Germinal center (tissue), 1 donor: ENCODE data around the gene TSR1.
"Not testable (repeated sequence)": the region's sequence is repeated elsewhere in the genome, so short reads cannot be mapped to it uniquely, and the experiment has no call there.

Source experiments
- DNase-seq: peaks from one replicate; pipeline ENCODE4 v3.0.0; 2012; ENCODE audit warnings: mixed read lengths, low spot score

Gene TSR1

DNA sequence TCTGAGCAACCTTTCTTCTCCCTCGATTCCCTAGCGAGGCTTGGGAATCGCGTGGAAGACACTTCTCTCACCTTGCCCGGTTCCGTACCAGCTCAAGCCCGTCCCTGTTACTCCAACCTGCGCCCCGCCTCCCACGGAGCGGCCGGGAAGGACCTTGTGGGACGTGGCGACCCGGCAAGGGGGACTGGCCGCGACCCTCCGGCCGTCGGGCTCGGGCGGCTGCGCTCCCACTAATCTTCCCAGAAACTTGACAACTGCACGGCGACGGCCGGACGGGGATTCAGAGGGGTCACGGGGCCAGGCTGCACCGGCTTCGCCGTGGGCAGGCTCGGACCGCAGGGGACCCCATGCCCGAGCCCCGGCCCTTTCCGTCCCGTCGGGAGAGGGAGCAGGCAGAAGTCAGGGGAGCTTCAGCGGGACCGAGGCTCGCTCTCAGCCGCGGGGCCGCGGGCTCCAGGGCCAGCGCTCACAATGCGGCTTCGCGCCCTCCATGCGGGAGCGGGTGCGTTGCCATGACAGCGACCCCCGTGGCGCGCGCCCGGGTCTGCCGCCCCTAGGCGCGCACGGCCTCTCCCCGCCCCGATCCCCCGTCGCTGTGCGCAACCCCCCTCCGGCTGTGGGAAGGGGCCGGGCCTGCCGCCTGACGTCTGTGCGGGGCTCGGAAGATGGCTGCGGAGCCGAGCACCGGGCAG lies 741 bp upstream of the TSR1 start, which contains the start of gene SGSM2:
Gene SGSM2 (plus strand): TSS at position 650 of the 692 bp plus-strand sequence. CDS start 188 bp downstream, outside the sequence.
- peak; percentile 74 for DNase-seq

DNA sequence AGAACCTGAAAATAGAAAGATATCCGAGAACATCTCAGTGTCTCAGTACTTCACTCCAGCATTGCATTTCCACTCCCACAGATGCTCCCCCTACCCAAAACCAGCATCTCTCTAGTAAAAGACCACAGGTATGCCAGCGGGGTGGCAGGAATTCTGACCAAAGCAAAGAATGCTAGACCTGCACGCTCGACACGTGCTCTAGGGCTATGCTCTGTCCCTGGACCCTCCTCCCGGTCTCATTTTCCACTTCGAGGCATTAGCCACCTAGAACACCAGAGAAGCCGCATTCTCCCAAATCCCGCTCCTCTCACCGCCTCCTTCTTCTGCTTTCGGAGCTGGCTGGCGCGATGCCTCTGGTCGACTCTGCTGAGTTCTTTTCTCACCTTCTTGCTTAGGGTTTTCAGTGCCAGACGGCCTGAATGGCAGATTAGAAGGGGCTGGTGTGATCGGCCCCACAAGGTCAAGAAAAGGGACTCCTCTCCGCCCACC lies 487 bp downstream of the TSR1 start:
- DNase-seq: peak; percentile 27

DNA sequence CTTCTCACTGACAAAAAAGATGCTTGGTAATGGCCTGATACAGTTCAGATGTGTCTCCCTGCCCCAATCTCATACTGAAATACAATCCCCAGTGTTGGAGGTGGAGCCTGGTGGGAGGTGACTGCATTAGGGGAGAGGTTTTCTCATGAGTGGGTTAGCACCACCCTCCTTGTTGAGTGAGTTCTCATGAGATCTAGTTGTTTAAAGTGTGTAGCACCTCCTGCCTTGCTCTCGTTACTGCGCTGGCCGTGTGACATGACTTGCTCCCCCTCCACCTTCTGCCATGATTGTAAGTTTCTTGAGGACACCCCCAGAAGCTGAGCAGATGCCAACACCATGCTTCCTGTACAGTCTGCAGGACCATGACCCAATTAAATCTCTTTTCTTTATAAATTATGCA lies 5.0 kb downstream of the TSR1 start:
- DNase-seq: no peak

- no peak for DNase-seq
These were observed 12.5 kb downstream of the TSR1 start for GRCh38 chr17:2323629-2324314.

DNA sequence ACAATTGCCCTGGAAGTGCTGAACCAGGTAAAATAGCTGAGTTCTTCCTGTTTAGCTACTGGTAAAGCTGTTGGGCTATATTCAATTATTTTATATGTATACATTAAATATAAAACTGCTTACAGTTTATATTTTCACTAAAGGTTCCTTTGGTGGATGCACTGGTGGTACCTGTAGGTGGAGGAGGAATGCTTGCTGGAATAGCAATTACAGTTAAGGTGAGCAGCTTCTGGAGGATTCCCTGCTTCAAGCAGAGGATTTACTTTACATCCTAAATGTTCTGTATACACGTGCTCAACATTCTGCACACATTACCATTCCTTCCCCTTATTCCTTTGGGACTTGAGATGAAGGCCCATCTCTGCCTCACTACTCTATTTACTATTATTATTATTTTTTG lies 14.9 kb downstream of the TSR1 start:
- no peak for DNase-seq

GRCh38 chr17:2319051-2319450 lies 17.2 kb downstream of the TSR1 start:
- DNase-seq: no peak

DNA sequence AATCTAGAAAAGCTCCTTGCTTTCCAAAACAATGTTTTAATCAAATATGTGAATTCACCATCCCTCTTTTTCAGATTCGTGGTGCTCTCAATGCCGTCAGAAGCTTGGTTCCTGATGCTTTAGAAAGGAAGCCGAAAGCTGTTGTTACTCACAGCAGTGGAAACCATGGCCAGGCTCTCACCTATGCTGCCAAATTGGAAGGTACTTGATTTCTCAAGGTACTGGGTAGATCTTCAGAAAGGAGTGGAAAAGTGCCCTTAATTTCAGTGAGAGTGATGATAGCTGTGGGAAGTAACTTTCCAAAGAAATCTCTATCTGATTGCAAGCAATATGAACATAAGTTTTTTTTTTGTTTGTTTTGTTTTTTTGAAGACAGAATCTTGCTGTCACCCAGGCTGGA lies 18.5 kb downstream of the TSR1 start:
- no peak for DNase-seq

DNA sequence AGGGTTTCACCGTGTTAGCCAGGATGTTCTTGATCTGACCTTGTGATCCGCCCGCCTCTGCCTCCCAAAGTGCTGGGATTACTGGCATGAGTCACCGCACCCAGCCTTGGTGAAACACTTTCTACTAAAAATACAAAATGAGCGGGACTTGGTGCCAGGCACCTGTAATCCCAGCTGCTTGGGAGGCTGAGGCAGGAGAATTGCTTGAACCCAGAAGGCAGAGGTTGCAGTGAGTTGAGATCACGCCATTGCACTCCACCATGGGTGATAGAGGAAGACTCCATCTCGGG lies 19.4 kb downstream of the TSR1 start:
- DNase-seq: not testable (repeated sequence)

DNA sequence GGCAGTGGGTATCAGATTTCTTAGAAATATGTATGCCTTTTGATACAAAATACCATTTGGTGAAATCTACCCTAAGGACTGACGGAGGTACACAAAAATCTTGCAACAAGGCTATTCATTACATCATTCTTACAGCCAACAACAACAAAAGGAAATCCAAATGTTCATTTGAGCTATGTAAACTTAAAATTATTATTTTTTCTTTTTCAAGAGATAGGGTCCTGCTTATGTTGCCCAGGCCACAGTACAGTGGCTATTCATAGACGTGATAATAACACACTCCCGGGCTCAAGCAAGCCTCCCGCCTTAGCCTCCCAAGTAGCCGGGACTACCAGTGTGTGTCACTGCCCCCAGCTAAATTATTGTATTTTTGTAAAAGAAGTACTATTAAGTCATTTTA lies 23.5 kb downstream of the TSR1 start:
- no peak for DNase-seq

GRCh38 chr17:2309338-2310154 lies 26.7 kb downstream of the TSR1 start:
- no peak for DNase-seq

- no peak for DNase-seq
These were observed 31.3 kb downstream of the TSR1 start for GRCh38 chr17:2304931-2305330.

DNA sequence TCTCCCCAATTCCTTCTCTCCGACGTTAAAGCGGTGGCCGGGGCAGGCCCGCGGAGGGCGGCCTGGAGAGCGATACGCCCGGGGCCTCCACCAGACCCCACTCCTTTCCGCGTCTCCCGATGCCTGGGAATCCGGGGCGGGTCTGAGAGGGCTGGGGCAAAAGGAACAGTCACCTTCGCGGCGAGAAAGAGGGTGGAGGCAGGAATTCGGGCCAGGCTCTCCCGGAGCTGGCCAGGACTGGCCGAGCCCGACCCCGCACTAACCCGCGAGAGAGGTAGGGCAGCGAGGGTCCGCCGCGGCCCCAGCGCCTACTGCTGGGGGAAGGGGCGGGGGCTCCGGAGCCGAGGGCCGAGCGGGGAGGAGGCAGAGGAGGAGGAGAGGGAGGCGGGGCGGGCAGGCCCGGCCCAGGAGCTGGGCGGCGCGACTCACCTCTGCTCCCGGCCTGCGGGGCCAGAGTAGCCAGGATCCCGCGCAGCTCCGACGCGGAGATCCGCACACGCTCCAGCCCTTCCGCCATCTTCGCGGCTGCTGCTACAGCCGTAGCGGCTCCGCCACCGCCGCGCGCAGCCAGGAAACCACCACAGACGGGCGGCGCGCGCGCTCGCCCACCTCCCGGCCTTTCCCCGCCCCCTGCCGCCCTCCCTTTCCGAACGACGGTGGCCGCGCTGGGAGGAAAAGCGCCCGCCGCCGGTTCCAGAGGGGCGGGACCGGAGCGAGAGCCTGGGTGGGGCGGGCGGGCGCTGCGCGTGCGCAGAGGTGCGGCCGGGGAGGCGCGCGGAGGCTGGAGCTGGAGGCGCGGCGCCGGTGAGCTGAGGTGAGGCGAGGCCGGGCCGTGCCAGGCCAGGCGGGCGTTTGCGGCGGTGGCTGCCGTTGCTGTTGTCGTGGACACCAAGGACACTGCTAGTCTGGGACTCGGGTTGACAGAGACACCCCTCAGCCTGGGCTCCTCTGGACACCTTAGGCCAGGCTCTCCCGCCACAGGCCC lies 32.8 kb downstream of the TSR1 start, which contains the start of the genes SMG6 and SRR:
Gene SMG6 (minus strand): TSS at position 582 of the 985 bp plus-strand sequence. CDS start 65 bp downstream, at position 517.
Gene SRR (plus strand): TSS at position 747 of the 985 bp plus-strand sequence. CDS start 11,611 bp downstream, outside the sequence.
- peak; percentile 99 for DNase-seq

DNA sequence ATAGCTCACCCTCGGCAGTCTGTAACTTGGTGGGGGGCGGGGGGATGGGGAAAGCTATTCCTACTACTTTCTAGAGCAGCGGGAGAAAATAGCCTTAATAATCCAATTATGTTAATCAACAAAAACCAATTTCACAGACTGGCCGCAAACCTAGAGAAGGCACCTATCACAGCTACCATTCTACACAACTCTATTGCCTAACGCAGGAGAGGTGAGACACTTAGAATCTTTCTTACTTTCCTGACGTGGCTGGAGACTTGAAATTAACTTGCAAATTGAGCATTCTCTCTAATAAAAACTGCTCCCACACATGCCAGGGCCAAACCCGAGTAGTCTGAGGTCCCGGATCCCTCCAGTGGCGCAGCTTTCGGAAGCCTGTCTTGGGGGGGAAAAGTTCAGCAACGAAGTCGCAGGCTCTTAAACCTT lies 33.5 kb downstream of the TSR1 start:
- DNase-seq: no peak

GRCh38 chr17:2299756-2300155 lies 36.5 kb downstream of the TSR1 start:
- no peak for DNase-seq

GRCh38 chr17:2299136-2299535 lies 37.1 kb downstream of the TSR1 start:
- no peak for DNase-seq

GRCh38 chr17:2297023-2297422 lies 39.2 kb downstream of the TSR1 start:
- no peak for DNase-seq

DNA sequence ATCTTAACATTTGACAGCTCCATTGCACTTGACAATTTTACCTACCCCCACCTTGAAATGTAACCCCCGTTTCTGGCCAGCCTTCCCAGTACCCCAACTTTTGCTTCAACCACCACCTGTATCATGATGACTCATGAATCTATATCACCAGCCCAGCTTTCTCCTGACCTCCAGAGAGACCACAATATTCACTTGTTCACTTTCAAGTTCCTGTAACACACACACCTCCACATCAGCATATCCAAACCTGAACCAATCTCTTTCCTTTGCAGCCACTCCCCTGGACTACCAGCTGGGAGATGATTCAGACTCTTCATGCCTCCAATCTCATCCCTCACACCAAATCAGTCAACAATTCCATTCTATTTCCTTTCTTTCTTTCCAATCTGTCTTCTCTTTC lies 40.7 kb downstream of the TSR1 start:
- DNase-seq: no peak

- no peak for DNase-seq
These were observed 44.2 kb downstream of the TSR1 start for GRCh38 chr17:2292100-2292499.

GRCh38 chr17:2289878-2290478 lies 46.3 kb downstream of the TSR1 start:
- DNase-seq: no peak

- DNase-seq: no peak
These were observed 53.0 kb downstream of the TSR1 start for GRCh38 chr17:2283302-2283701.
